ENCODE results near the gene IGF2R.

The IGF2R gene

GRCh38 chr6:160027076-160027475, 58.2 kb downstream of the IGF2R start:
- TF ChIP-seq EGR1 (IDR thresholded peaks at IDR 0.05): no peak
- TF ChIP-seq TCF12 (IDR thresholded peaks at IDR 0.05; ENCODE audit: low read depth): no peak
- no peak for TF ChIP-seq RAD21 (IDR thresholded peaks at IDR 0.05; ENCODE audit: low read depth)
- no peak for TF ChIP-seq YY1 (IDR thresholded peaks at IDR 0.05; ENCODE audit: low read depth)
- no peak for TF ChIP-seq CEBPB (IDR thresholded peaks at IDR 0.05)
- no peak for TF ChIP-seq TAF1 (IDR thresholded peaks at IDR 0.05; ENCODE audit: low read depth)
- TF ChIP-seq CREB1 (IDR thresholded peaks at IDR 0.05; ENCODE audit: low read depth): no peak

GRCh38 chr6:160027931-160028330, 59.0 kb downstream of the IGF2R start:
- TF ChIP-seq EGR1 (IDR thresholded peaks at IDR 0.05) (no peak), EP300 (IDR thresholded peaks at IDR 0.05; ENCODE audit: borderline replicate concordance) (no peak), CREB1 (IDR thresholded peaks at IDR 0.05; ENCODE audit: low read depth) (no peak), TEAD4 (IDR thresholded peaks at IDR 0.05) (no peak), REST (IDR thresholded peaks at IDR 0.05; ENCODE audit: low read depth) (no peak), FOXM1 (IDR thresholded peaks at IDR 0.05; ENCODE audit: borderline replicate concordance, low read depth) (no peak), CEBPB (IDR thresholded peaks at IDR 0.05) (no peak), USF1 (IDR thresholded peaks at IDR 0.05) (no peak), RAD21 (IDR thresholded peaks at IDR 0.05; ENCODE audit: low read depth) (no peak), MAX (IDR thresholded peaks at IDR 0.05) (no peak), TAF1 (IDR thresholded peaks at IDR 0.05; ENCODE audit: low read depth) (no peak)

- TF ChIP-seq EP300 (IDR thresholded peaks at IDR 0.05; ENCODE audit: borderline replicate concordance): no peak
- no peak for TF ChIP-seq MAX (IDR thresholded peaks at IDR 0.05)
- no peak for TF ChIP-seq EGR1 (IDR thresholded peaks at IDR 0.05)
- no peak for TF ChIP-seq CEBPB (IDR thresholded peaks at IDR 0.05)
- TF ChIP-seq TAF1 (IDR thresholded peaks at IDR 0.05; ENCODE audit: low read depth): no peak
- TF ChIP-seq YY1 (IDR thresholded peaks at IDR 0.05; ENCODE audit: low read depth): no peak
- no peak for TF ChIP-seq REST (IDR thresholded peaks at IDR 0.05; ENCODE audit: low read depth)
- no peak for TF ChIP-seq RAD21 (IDR thresholded peaks at IDR 0.05; ENCODE audit: low read depth)
- no peak for TF ChIP-seq FOXM1 (IDR thresholded peaks at IDR 0.05; ENCODE audit: borderline replicate concordance, low read depth)
- TF ChIP-seq USF1 (IDR thresholded peaks at IDR 0.05): no peak
- no peak for TF ChIP-seq ZBTB7A (IDR thresholded peaks at IDR 0.05; ENCODE audit: low read depth)
- no peak for TF ChIP-seq NFIC (IDR thresholded peaks at IDR 0.05)
- TF ChIP-seq CREB1 (IDR thresholded peaks at IDR 0.05; ENCODE audit: low read depth): no peak
- no peak for TF ChIP-seq TEAD4 (IDR thresholded peaks at IDR 0.05)
These were observed 59.8 kb downstream of the IGF2R start for GRCh38 chr6:160028487-160029275.

- TF ChIP-seq RAD21 (IDR thresholded peaks at IDR 0.05; ENCODE audit: low read depth) (no peak), CREB1 (IDR thresholded peaks at IDR 0.05; ENCODE audit: low read depth) (no peak), TCF12 (IDR thresholded peaks at IDR 0.05; ENCODE audit: low read depth) (no peak), TEAD4 (IDR thresholded peaks at IDR 0.05) (no peak), CEBPB (IDR thresholded peaks at IDR 0.05) (no peak), TAF1 (IDR thresholded peaks at IDR 0.05; ENCODE audit: low read depth) (no peak), FOXM1 (IDR thresholded peaks at IDR 0.05; ENCODE audit: borderline replicate concordance, low read depth) (no peak), YY1 (IDR thresholded peaks at IDR 0.05; ENCODE audit: low read depth) (no peak), REST (IDR thresholded peaks at IDR 0.05; ENCODE audit: low read depth) (no peak), ZBTB7A (IDR thresholded peaks at IDR 0.05; ENCODE audit: low read depth) (no peak), EP300 (IDR thresholded peaks at IDR 0.05; ENCODE audit: borderline replicate concordance) (no peak), NFIC (IDR thresholded peaks at IDR 0.05) (no peak)
These were observed 60.6 kb downstream of the IGF2R start for GRCh38 chr6:160029525-160029924.

All from Ishikawa (cell line).